Naive thymus-derived CD4-positive, alpha-beta T cell (primary cell): ENCODE measurements around the gene IKZF1. TPM values are rescaled to one million over a fixed set of nuclear protein-coding genes. Genes with fewer than 3 reads are reported as not detected.

Experiments
- ATAC-seq: fragments of 150-1000 bp; cut with Tn5 transposase; 2 replicates; pipeline ENCODE4 v1.10.0; 2021; ENCODE audit warnings: mild to moderate bottlenecking, moderate library complexity
- CTCF ChIA-PET: fragments of 350-600 bp; sonication (Branson Sonifier 250); formaldehyde crosslinking; loops from one replicate; lab custom pipeline; 2021; ENCODE audit warnings: antibody characterized with exemption; lab: Charles Lee
- POLR2A ChIA-PET: fragments of 350-600 bp; sonication (Branson Sonifier 250); formaldehyde crosslinking; loops from one replicate; lab custom pipeline; 2021; ENCODE audit warnings: antibody characterized with exemption, inconsistent platforms; lab: Charles Lee
- DNase-seq, 9 donors: peaks; one replicate each; pipeline versions ENCODE4 v3.0.0 to v3.0.0-alpha.2; 2020 to 2022; ENCODE audit warnings: mixed read lengths in 1 of 9
- H3K27ac ChIP-seq: one replicate; pipeline ENCODE4 v1.7.0; 2013; ENCODE audit warnings: mild to moderate bottlenecking, low read depth, low read length, moderate library complexity
- H3K27me3 ChIP-seq, 2 donors: one replicate each; pipeline ENCODE4 v1.7.0; 2013; ENCODE audit warnings: low read length in 2 of 2, mild to moderate bottlenecking in 2 of 2, moderate library complexity in 2 of 2; ENCODE audit not compliant: control insufficient read depth in 2 of 2, insufficient read depth in 2 of 2
- H3K36me3 ChIP-seq, 3 experiments: 1 replicate in 2 of 3; 2 replicates in 1 of 3; pipeline ENCODE4 v1.7.0; 2013; ENCODE audit warnings: low read length in 3 of 3, mild to moderate bottlenecking in 3 of 3, moderate library complexity in 1 of 3; ENCODE audit not compliant: insufficient read depth in 3 of 3, control insufficient read depth in 2 of 3
- H3K4me1 ChIP-seq, 2 donors: one replicate each; pipeline ENCODE4 v1.7.0; 2013; ENCODE audit warnings: low read length in 2 of 2, mild to moderate bottlenecking in 2 of 2, moderate library complexity in 1 of 2; ENCODE audit not compliant: control insufficient read depth in 2 of 2, insufficient read depth in 2 of 2
- H3K4me3 ChIP-seq: 2 replicates; pipeline ENCODE4 v1.7.0; 2013; ENCODE audit warnings: mild to moderate bottlenecking, low read length
- H3K9me3 ChIP-seq, 3 experiments: 1 replicate in 2 of 3; 2 replicates in 1 of 3; pipeline ENCODE4 v1.7.0; 2013; ENCODE audit warnings: low read length in 3 of 3; ENCODE audit not compliant: control insufficient read depth in 2 of 3
- H3K27ac Mint-ChIP-seq, 9 donors: one replicate each; pipeline ENCODE4 v1.8.0; 2020 to 2022; ENCODE audit warnings: mixed read lengths in 9 of 9, mild to moderate bottlenecking in 8 of 9, moderate library complexity in 5 of 9, inconsistent platforms in 2 of 9
- H3K27me3 Mint-ChIP-seq, 5 donors: one replicate each; pipeline ENCODE4 v1.8.0; 2021 to 2022; ENCODE audit warnings: mixed read lengths in 5 of 5, mild to moderate bottlenecking in 1 of 5
- H3K36me3 Mint-ChIP-seq, 5 donors: one replicate each; pipeline ENCODE4 v1.8.0; 2020 to 2022; ENCODE audit warnings: mixed read lengths in 5 of 5, mild to moderate bottlenecking in 3 of 5, inconsistent platforms in 1 of 5
- H3K4me1 Mint-ChIP-seq, 7 donors: one replicate each; pipeline ENCODE4 v1.8.0; 2020 to 2022; ENCODE audit warnings: mixed read lengths in 7 of 7, mild to moderate bottlenecking in 3 of 7, inconsistent platforms in 1 of 7
- H3K4me3 Mint-ChIP-seq, 10 donors: one replicate each; pipeline ENCODE4 v1.8.0; 2020 to 2022; ENCODE audit warnings: mild to moderate bottlenecking in 10 of 10, mixed read lengths in 10 of 10, moderate library complexity in 6 of 10, inconsistent platforms in 2 of 10
- H3K9me3 Mint-ChIP-seq, 11 donors: one replicate each; pipeline ENCODE4 v1.8.0; 2020 to 2022; ENCODE audit warnings: mixed read lengths in 11 of 11, mild to moderate bottlenecking in 4 of 11, inconsistent platforms in 1 of 11, moderate library complexity in 1 of 11
- intact Hi-C, 2 donors: fragments of 100-400 bp; cut with micrococcal nuclease; formaldehyde crosslinking; loops; one replicate each; pipeline ENCODE4 v1.15.1; 2023
- polyA plus RNA-seq, 2 donors: library from polyadenylated mRNA; unstranded; fragments of 300-500 nt; fragmentation: Illumina TruSeq; gene quantifications; one replicate each; pipeline ENCODE4 v1.2.3, GENCODE V29; 2021
- total RNA-seq, 6 experiments: library from RNA in 5 of 6; stranded (reverse) in 5 of 6; gene quantifications; 1 replicate in 5 of 6; 2 replicates in 1 of 6; pipeline ENCODE4 v1.2.3 and lab custom pipeline; 2021 to 2026

Gene IKZF1
- total and polyA plus RNA-seq, 7 experiments from 2014 or later: 258 to 548 (median 434) TPM

GRCh38 chr7:50310956-50311355 is 6.4 kb downstream of the IKZF1 start:
- Histone ChIP-seq H3K4me3 (peak overlapping the region; percentile 84), H3K4me1 (peaks cover 42 to 71% of the 10 kb centered on the region in 2 donors), H3K27ac (peak overlapping the region; percentile 90), H3K27me3 (no peaks in the 10 kb centered on the region), H3K9me3 (no peaks in the 10 kb centered on the region), H3K36me3 (peaks cover 0 to 4% (median 0%) of the 10 kb centered on the region in 3 experiments)
- H3K27me3 Mint-ChIP-seq: no peaks in the 10 kb centered on the region
- no peak for ATAC-seq
- peaks cover 11 to 90% (median 53%) of the 10 kb centered on the region in 5 donors for H3K36me3 Mint-ChIP-seq
- ChIA-PET POLR2A (interaction anchor here (0.9 to 44.3 kb wide), 8 partner anchors 11 to 101 kb away, joined by 3 to 2368 read pairs (median 214); no protein-coding TSS in a partner anchor), CTCF (interaction anchor here (1.2 to 13.1 kb wide), 7 partner anchors 9 to 104 kb away, joined by 3 to 210 read pairs (median 8); no protein-coding TSS in a partner anchor)
- intact Hi-C loops: loop anchor here in 1 of 2 donors (1.0 kb wide), 1 partner anchor 29 kb away; no protein-coding TSS in a partner anchor
- peak overlapping the region; percentile 91 to 100 (median 99) for H3K4me3 Mint-ChIP-seq
- peaks cover 16 to 80% (median 65%) of the 10 kb centered on the region in 7 donors for H3K4me1 Mint-ChIP-seq
- DNase-seq: no peak
- peaks cover 0 to 5% (median 0%) of the 10 kb centered on the region in 11 donors for H3K9me3 Mint-ChIP-seq
- H3K27ac Mint-ChIP-seq: peak overlapping the region in 6 of 9 donors; percentile 97 to 100 (median 99)

- ChIA-PET CTCF (interaction anchor here (1.0 to 13.1 kb wide), 11 partner anchors 9 to 220 kb away, joined by 3 to 210 read pairs (median 5); no protein-coding TSS in a partner anchor), POLR2A (interaction anchor here (0.7 to 44.3 kb wide), 14 partner anchors 0 to 147 kb away, joined by 3 to 2368 read pairs (median 6); partner anchors contain the start of gene IKZF1)
- peak overlapping the region in 6 of 9 donors; percentile 97 to 100 (median 99) for H3K27ac Mint-ChIP-seq
- peaks cover 50 to 79% of the 10 kb centered on the region in 2 donors for H3K4me1 ChIP-seq
- DNase-seq (peak in 1 of 9 donors; percentile 60), ATAC-seq (peak; percentile 2)
- peaks cover 0 to 5% (median 0%) of the 10 kb centered on the region in 11 donors for H3K9me3 Mint-ChIP-seq
- no peaks in the 10 kb centered on the region for H3K36me3 ChIP-seq
- H3K27me3 Mint-ChIP-seq: no peaks in the 10 kb centered on the region
- peak overlapping the region; percentile 84 for H3K4me3 ChIP-seq
- intact Hi-C loops: loop anchor here in 1 of 2 donors (1.0 to 2.0 kb wide), 2 partner anchors 7 to 56 kb away; no protein-coding TSS in a partner anchor
- H3K4me3 Mint-ChIP-seq: peak overlapping the region; percentile 91 to 100 (median 99)
- H3K9me3 ChIP-seq: no peaks in the 10 kb centered on the region
- H3K27ac ChIP-seq: peak overlapping the region; percentile 90
- H3K27me3 ChIP-seq: no peaks in the 10 kb centered on the region
- peaks cover 11 to 85% (median 38%) of the 10 kb centered on the region in 5 donors for H3K36me3 Mint-ChIP-seq
- H3K4me1 Mint-ChIP-seq: peaks cover 16 to 94% (median 68%) of the 10 kb centered on the region in 7 donors
Measured at GRCh38 chr7:50312250-50313162, 8.0 kb downstream of the IKZF1 start.

GRCh38 chr7:50314836-50315592 is 10.5 kb downstream of the IKZF1 start:
- H3K9me3 Mint-ChIP-seq: peaks cover 0 to 5% (median 0%) of the 10 kb centered on the region in 11 donors
- ATAC-seq: no peak
- POLR2A ChIA-PET: interaction anchor here (0.6 to 44.3 kb wide), 11 partner anchors 2 to 218 kb away, joined by 3 to 2368 read pairs (median 8); partner anchors contain the start of gene IKZF1

GRCh38 chr7:50315739-50316671 is 11.5 kb downstream of the IKZF1 start:
- Mint-ChIP-seq H3K27ac (peak overlapping the region in 6 of 9 donors; percentile 97 to 100 (median 99)), H3K36me3 (peaks cover 7 to 78% (median 45%) of the 10 kb centered on the region in 5 donors), H3K27me3 (no peaks in the 10 kb centered on the region), H3K9me3 (peaks cover 0 to 5% (median 0%) of the 10 kb centered on the region in 11 donors), H3K4me3 (peak overlapping the region; percentile 91 to 100 (median 99)), H3K4me1 (peaks cover 0 to 100% (median 89%) of the 10 kb centered on the region in 7 donors)
- intact Hi-C loops: loop anchor here in 1 of 2 donors (2.0 to 5.0 kb wide), 2 partner anchors 17 to 224 kb away; partner anchors contain the start of gene ZPBP
- Histone ChIP-seq H3K36me3 (peaks cover 0 to 12% (median 9%) of the 10 kb centered on the region in 3 experiments), H3K4me3 (peak overlapping the region; percentile 73), H3K4me1 (peaks cover 77 to 92% of the 10 kb centered on the region in 2 donors), H3K27me3 (no peaks in the 10 kb centered on the region), H3K27ac (peak overlapping the region; percentile 90), H3K9me3 (no peaks in the 10 kb centered on the region)
- ChIA-PET CTCF (interaction anchor here (0.6 to 13.1 kb wide), 7 partner anchors 9 to 109 kb away, joined by 3 to 210 read pairs (median 9); partner anchors contain the start of gene IKZF1), POLR2A (interaction anchor here (0.6 to 44.3 kb wide), 9 partner anchors 3 to 106 kb away, joined by 3 to 2368 read pairs (median 416); partner anchors contain the start of gene IKZF1)
- ATAC-seq (no peak), DNase-seq (peak in 1 of 9 donors; percentile 44)

More at GRCh38 chr7:50314836-50315592, 10.5 kb downstream of the IKZF1 start:
- intact Hi-C loops: loop anchor here in 1 of 2 donors (5.0 kb wide), 1 partner anchor 223 kb away; the partner anchor contains the start of gene ZPBP
- no peaks in the 10 kb centered on the region for H3K27me3 ChIP-seq
- H3K36me3 ChIP-seq: peaks cover 0 to 9% (median 8%) of the 10 kb centered on the region in 3 experiments
- Mint-ChIP-seq H3K4me3 (peak overlapping the region; percentile 91 to 100 (median 99)), H3K27ac (peak overlapping the region in 6 of 9 donors; percentile 97 to 100 (median 99)), H3K27me3 (no peaks in the 10 kb centered on the region), H3K36me3 (peaks cover 4 to 78% (median 37%) of the 10 kb centered on the region in 5 donors), H3K4me1 (peaks cover 0 to 96% (median 80%) of the 10 kb centered on the region in 7 donors)
- H3K9me3 ChIP-seq: no peaks in the 10 kb centered on the region
- peak overlapping the region; percentile 90 for H3K27ac ChIP-seq
- CTCF ChIA-PET: interaction anchor here (0.6 to 13.1 kb wide), 11 partner anchors 8 to 108 kb away, joined by 3 to 210 read pairs (median 7); partner anchors contain the start of gene IKZF1
- peaks cover 75 to 91% of the 10 kb centered on the region in 2 donors for H3K4me1 ChIP-seq
- H3K4me3 ChIP-seq: peak overlapping the region; percentile 73
- DNase-seq: peak in 2 of 9 donors; percentile 37 to 42
